HG02798 (cell line): Measurements from ENCODE around the gene GXYLT2.
"Not testable (repeated sequence)": the region's sequence is repeated elsewhere in the genome, so short reads cannot be mapped to it uniquely, and the experiment has no call there.

Experiments used
- ATAC-seq: cut with Tn5 transposase; IDR thresholded peaks from one replicate; pipeline ENCODE4 v1.9.1; 2021; ENCODE audit warnings: mild to moderate bottlenecking; ENCODE audit not compliant: unreplicated experiment, poor library complexity

GXYLT2 gene

DNA sequence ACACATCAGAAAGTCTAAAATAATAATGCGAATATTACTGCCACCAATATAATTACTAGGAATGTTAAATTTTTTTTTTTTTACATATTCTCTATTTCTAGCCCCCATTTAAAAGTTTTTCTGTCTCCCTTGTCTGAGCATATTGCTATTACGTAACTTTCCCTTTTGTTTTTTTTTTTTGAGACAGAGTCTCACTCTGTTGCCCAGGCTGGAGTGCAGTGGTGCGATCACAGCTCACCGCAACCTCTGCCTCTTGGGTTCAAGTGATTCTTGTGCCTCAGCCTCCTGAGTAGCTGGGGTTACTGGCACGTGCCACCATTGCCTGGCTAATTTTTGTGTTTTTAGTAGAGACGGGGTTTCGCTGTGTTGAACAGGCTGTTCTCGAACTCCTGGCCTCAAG lies 115.2 kb downstream of the GXYLT2 start:
- ATAC-seq = not testable (repeated sequence)

DNA sequence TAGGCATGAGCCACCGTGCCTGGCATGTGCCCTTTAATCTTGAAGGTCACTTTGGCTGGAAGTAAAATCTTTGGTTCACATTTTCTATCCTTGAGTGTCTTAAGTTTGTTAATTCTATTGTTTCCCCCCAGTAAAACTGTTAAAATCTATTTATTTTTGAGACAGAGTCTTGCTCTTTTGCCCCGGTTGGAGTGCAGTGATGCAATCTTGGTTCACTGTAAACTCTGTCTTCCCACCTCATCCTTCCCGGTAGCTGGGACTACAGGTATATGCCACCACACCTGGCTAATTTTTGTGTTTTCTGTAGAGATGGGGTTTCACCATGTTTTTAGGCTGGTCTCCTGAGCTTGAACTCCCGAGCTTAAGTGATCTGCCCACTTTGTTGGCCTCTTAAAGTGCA lies 116.5 kb downstream of the GXYLT2 start:
- ATAC-seq = no peak

DNA sequence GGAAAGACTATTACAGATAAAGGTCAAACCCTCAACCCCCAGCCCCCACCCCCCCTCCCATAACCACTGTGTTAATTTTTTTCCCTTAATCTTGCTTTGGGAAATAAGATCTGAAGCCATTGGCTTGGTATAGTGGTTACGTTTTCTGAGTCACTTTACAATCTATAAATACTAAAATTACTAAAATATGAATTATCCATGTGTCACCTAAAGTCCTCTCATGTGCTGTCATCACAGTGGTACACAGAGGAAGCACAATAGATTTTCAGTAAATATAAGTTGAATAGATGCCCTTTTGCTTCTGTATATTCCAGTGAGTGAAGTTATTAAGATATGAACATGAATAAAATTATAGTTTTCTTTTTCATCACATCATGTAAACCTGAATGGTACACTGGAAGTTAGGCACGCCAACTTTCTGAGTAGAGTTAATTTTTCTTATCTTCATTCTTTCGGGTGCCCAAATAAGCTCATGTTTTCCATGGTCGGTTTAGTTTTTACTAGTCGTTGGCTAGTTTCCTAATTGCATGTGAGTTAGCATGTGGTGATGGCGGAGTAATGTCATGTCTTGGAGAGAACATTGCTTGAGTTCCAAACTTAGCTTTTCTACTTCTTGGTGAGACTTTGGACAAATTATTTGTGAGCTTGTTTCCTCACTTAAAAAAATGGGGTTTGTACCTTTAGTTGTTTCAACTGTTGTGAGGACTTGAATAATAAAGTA lies 120.3 kb downstream of the GXYLT2 start:
- ATAC-seq = no peak

DNA sequence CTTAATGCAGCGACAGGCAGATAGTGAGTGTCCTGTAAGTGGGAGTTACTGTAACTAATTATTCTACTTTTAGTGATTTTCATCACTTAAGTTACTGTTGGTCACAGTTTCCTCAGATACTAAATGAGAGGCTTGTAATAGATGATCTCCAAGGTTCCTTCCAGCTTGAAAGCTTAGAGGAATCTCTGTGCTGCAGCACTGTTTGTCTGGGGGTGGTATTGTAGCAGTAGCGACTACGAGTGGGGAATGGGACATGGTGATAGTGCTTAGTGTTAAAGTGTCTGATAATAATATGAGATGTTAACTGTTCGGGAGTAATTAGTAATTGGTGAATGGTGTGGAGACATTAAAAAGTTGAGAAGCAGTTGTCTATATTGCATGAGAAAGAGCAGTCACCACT lies 121.2 kb downstream of the GXYLT2 start:
- no peak for ATAC-seq

DNA sequence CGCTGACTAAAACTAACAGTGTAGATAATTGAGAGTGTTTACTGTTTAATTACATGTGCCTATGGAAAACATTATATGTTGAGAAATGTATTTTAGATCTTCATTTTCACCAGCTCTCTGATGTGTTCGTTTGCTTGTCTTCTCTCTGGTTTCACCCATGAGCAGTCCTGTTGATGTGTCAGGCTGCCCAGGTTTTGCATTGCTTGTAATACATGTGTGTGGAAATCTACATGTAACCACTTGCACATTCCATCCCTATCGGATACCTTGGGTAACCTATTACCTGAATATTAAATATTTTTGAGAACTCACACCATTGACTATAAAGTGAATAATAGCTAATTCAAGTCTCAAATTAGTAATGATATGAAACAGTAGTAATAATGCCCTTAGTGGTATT lies 121.9 kb downstream of the GXYLT2 start:
- no peak for ATAC-seq

DNA sequence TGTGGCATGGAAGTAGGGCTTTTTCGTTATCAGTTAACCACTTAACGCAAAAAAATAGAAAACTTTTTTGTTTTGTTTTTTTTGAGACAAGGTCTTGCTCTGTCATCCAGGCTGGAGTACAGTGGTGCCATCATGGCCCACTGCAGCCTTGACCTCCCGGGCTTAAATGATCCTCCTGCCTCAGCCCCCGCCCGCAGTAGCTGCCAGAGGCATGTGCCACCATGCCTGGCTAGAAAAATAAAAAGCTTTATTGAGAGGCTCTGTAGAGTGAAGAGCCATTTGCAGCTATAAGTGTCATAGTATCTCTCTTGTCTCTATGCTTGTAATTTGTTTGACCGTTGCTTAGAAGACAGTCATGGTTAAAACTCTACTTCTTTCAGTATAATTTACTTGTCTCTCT lies 122.3 kb downstream of the GXYLT2 start:
- no peak for ATAC-seq

DNA sequence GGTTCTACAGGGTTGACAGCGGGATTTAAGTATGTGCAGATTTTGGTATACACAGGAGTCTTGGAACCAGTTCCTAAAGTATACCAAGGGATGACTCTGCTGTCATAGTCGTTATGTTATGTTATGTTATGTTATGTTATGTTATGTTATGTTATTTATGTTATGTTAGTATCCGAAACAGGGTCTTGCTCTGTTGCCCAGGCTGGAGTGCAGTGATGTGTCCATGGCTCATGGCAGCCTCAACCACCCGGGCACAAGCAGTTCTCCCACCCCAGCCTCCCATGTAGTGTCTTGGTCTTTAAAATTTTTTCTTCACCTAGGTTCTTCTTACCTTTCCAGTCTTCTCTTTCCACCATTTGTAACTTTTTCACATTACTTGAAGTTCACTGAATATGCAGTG lies 130.5 kb downstream of the GXYLT2 start:
- no peak for ATAC-seq

DNA sequence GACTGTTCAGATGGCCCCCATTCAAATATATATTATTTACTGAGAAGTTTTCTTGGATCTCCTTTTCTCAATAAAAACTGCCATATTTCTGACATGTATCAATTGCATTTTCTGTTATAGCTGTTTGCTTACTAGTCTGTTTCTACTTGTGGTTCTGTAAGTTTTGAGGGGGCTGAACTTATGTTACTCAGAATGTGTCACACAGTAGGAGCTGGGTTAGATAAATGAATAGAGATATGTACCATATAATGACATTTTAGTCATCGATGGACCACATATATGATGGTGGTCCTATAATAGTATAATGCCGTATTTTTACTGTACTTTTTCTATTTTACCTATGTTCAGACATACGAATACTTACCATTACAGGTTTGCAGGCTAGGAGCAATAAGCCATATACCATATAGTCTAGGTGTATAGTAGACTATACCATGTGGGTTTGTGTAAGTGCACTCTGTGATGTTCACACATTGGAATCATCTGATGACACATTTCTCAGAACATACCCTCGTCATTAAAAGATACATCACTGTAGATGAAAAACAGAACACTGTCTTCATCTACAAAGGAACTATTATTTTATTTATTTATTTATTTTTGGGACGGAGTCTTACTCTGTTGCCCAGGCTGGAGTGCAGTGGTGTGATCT lies 131.1 kb downstream of the GXYLT2 start:
- ATAC-seq = no peak

DNA sequence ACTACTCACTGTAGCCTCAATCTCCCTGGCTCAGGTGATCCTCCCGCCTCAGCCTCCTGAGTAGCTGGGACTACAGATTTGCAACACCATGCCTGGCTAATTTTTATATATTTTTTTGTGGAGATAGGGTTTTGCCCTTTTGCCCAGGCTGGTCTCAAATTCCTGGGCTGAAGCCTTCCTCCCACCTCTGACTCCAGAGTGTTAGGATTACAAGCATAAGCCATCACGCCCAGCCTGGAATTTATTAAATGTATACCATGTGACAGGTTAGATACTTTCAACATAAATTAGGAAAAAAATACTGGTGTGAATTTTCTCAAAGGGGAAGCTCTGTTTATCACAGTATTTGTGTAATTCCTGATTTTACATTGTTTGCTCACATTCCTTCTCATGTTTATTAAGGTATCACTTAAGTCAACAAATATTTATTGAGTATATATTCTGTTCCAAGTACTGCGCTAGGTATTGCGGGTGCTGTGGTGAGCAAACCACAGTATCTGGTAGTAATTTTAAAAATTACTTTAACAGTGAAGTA lies 133.5 kb downstream of the GXYLT2 start:
- ATAC-seq = no peak

DNA sequence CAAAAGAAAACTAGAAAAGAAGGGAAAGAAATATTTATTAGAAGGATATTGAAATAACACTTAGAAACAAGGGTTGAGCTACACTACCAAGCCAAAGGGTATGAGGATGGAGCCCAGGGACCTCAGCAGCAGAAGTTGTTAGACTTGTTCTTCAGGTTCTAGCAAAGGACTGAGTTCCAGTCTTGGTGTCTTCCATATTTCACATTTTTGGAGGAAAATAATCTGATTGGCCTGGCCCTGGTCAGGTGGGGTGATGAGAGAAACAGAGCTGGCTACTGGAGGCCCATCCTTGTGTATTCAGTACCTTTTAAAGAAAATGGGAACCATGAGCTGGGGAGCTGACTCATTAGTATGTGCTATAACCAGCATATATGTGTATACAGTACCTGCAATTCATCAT lies 137.0 kb downstream of the GXYLT2 start:
- ATAC-seq = no peak

DNA sequence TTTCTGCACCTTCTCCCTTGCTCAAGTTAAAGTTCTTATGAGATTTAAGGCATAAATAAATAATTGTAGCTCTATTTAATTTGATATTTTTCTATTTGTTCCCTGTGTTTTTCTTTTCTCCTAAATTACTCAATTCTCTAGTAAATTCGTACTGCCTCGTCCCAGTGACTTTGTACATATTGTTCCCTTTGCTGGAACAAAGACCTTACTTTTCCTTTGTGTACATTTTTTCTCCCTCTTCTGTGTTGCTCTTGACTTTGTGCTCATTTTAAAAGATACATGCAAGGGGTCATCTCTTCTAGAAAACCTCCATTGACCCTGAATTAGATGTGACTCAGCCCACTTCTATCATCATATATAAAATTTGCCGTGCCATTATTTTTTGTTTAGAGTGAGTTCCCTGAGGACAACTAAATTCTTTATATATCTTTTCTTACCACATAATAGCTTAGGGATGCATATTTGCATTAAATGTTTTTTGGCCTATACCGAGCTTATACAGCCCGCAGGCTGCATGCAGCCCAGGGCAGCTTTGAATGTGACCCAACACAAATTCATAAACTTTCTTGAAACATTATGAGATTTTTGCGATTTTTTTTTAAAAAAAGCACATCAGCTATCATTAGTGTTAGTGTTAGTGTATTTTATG lies 138.4 kb downstream of the GXYLT2 start:
- no peak for ATAC-seq
